GM12878 (cell line): ENCODE measurements around the gene KLHL1. TPM values are rescaled to one million over a fixed set of nuclear protein-coding genes. Genes with fewer than 3 reads are reported as not detected.

ENCODE experiments used
- ATAC-seq: fragments of 200-7000 bp; cut with Tn5 transposase; 3 replicates; pipeline ENCODE4 v1.9.1; 2020; ENCODE audit warnings: mild to moderate bottlenecking, moderate library complexity
- BruUV-seq: library from RNA; stranded (reverse); fragments of 400-500 nt; replicated peaks from 2 replicates; lab custom pipeline; 2021; lab: Mats Ljungman, UMichigan
- CTCF ChIA-PET: fragments of 300-600 bp; sonication (Branson Sonifier 250); formaldehyde crosslinking; extraction: SDS; loops from one replicate; lab custom pipeline; 2021; ENCODE audit warnings: inconsistent platforms; lab: Yijun Ruan, JAX
- POLR2A ChIA-PET: fragments of 350-600 bp; formaldehyde crosslinking; extraction: SDS; loops from one replicate; lab custom pipeline; 2021; ENCODE audit warnings: inconsistent platforms; lab: Charles Lee
- RAD21 ChIA-PET: fragments of 300-600 bp; sonication (Branson Sonifier 250); formaldehyde crosslinking; loops from one replicate; lab custom pipeline; 2023; ENCODE audit warnings: antibody characterized with exemption; ENCODE audit not compliant: unreplicated experiment; lab: Charles Lee
- SMC1A ChIA-PET: fragments of 300-600 bp; sonication (Branson Sonifier 250); formaldehyde crosslinking; loops from one replicate; lab custom pipeline; 2023; ENCODE audit not compliant: unreplicated experiment, uncharacterized antibody; lab: Charles Lee
- DNase-seq: peaks from one replicate; pipeline ENCODE4 v3.0.0-alpha.2; 2011; ENCODE audit warnings: low read depth, low spot score
- FAIRE-seq: peaks from 3 replicates; lab custom pipeline; 2011; peaks lifted over from hg19 to GRCh38; lab: Jason Lieb, UNC
- H2AFZ ChIP-seq: 2 replicates; pipeline ENCODE4 v1.6.0; 2011; ENCODE audit warnings: low read depth, low read length, control low read depth; ENCODE audit not compliant: control insufficient read depth
- H3K27ac ChIP-seq: 2 replicates; pipeline ENCODE4 v1.5.1; 2011; ENCODE audit warnings: control low read depth; ENCODE audit not compliant: control insufficient read depth, insufficient read depth
- H3K27me3 ChIP-seq, 2 experiments: replicated peaks in 1 of 2; 2 replicates each; pipeline versions ENCODE4 v1.6.0 to v1.6.1; 2011; ENCODE audit warnings: low read length in 1 of 2; ENCODE audit not compliant: control insufficient read depth in 2 of 2, insufficient read depth in 2 of 2
- H3K36me3 ChIP-seq, 2 experiments: 2 replicates each; pipeline ENCODE4 v1.5.1; 2011; ENCODE audit warnings: low read length in 1 of 2; ENCODE audit not compliant: control insufficient read depth in 2 of 2, insufficient read depth in 2 of 2
- H3K4me1 ChIP-seq: 2 replicates; pipeline ENCODE4 v1.6.1; 2011; ENCODE audit warnings: mild to moderate bottlenecking, low read length, moderate library complexity, mixed read lengths; ENCODE audit not compliant: control insufficient read depth, insufficient read depth
- H3K4me2 ChIP-seq: 2 replicates; pipeline ENCODE4 v1.6.0; 2011; ENCODE audit warnings: control low read depth; ENCODE audit not compliant: control insufficient read depth, insufficient read depth
- H3K4me3 ChIP-seq: fragments of 200-600 bp; sonication (generic); 2 replicates; pipeline ENCODE4 v1.5.1; 2016
- H3K79me2 ChIP-seq: 2 replicates; pipeline ENCODE4 v1.6.0; 2011; ENCODE audit warnings: low read length; ENCODE audit not compliant: control insufficient read depth, insufficient read depth
- H3K9ac ChIP-seq: 2 replicates; pipeline ENCODE4 v1.8.0; 2011; ENCODE audit warnings: low read length, control low read depth, mixed read lengths; ENCODE audit not compliant: control insufficient read depth, insufficient read depth
- H3K9me3 ChIP-seq: replicated peaks from 3 replicates; pipeline ENCODE4 v1.5.1; 2011; ENCODE audit warnings: mild to moderate bottlenecking, low read length; ENCODE audit not compliant: control insufficient read depth, insufficient read depth
- H4K20me1 ChIP-seq: 2 replicates; pipeline ENCODE4 v1.6.0; 2011; ENCODE audit not compliant: control insufficient read depth, insufficient read depth
- LARP7 ChIP-seq: fragments of 450-650 bp; IDR thresholded peaks from 2 replicates; pipeline ENCODE4 v1.6.1; 2017; ENCODE audit warnings: mild to moderate bottlenecking
- SIN3A ChIP-seq: IDR thresholded peaks from 2 replicates; pipeline ENCODE4 v1.6.1; 2012; ENCODE audit warnings: low read depth, low read length, improper control_type of control experiment
- SPI1 ChIP-seq: IDR thresholded peaks from 2 replicates; pipeline ENCODE4 v1.6.1; 2011; ENCODE audit warnings: low read depth, mild to moderate bottlenecking, low read length, moderate library complexity, borderline replicate concordance; ENCODE audit not compliant: insufficient read depth
- ZNF687 ChIP-seq: fragments of 450-650 bp; IDR thresholded peaks from 2 replicates; pipeline ENCODE4 v1.6.1; 2017; ENCODE audit warnings: mild to moderate bottlenecking, moderate library complexity
- WGBS: methylation state at CpG from one replicate; pipeline ENCODE4 v1.1.6; 2016; ENCODE audit warnings: low lambda C conversion rate; ENCODE audit not compliant: insufficient replicate concordance, insufficient coverage; ENCODE audit errors: missing lambda C conversion rate; 5-methylcytosine and 5-hydroxymethylcytosine counted together
- in situ Hi-C: fragments of 300-500 bp; cut with MboI; formaldehyde crosslinking; loops from 9 replicates; pipeline ENCODE4 v1.14.3; 2018; ENCODE audit warnings: mixed read lengths
- intact Hi-C: fragments of 100-400 bp; cut with micrococcal nuclease; formaldehyde crosslinking; loops from one replicate; pipeline ENCODE4 v1.14.2; 2022; ENCODE audit not compliant: unreplicated experiment
- polyA plus RNA-seq, 11 experiments: library from polyadenylated mRNA; depleted of rRNA in 4 of 11; unstranded in 6 of 11; stranded (reverse) in 5 of 11; fragments of >200 nt; fragmentation: Nextera tagmentation in 4 of 11; fragmentation: Illumina TruSeq in 1 of 11; extraction: Ambion mirVana in 4 of 11; extraction: Trizol in 1 of 11; gene quantifications; 1 replicate in 1 of 11; 2 replicates in 10 of 11; pipeline versions ENCODE4 v1.2.1 to v1.2.3, GENCODE V29; 2011 to 2016; ENCODE audit warnings: inconsistent platforms in 2 of 11, missing spikeins in 2 of 11, low read depth in 1 of 11
- total RNA-seq, 4 experiments: library from RNA; depleted of rRNA in 3 of 4; stranded (reverse); fragments of >200 nt in 3 of 4; fragmentation: Illumina TruSeq in 1 of 4; extraction: Trizol in 1 of 4; gene quantifications; 2 replicates each; pipeline versions ENCODE4 v1.2.1 to v1.2.3, GENCODE V29; 2013 to 2021

The KLHL1 gene
- total and polyA plus RNA-seq, 10 of the 15 experiments (the other 5 are each of a cell fraction or from before 2014, with no cell fraction given) = 0.02 to 0.13 (median 0.05) TPM; not detected in 2

- H3K4me3 ChIP-seq = no peak overlapping the region
- TF ChIP-seq ZNF687 (no peak), LARP7 (no peak), SIN3A (no peak), SPI1 (no peak)
- H3K27me3 ChIP-seq = no peaks in the 10 kb centered on the region
- no peaks in the 10 kb centered on the region for H4K20me1 ChIP-seq
- ChIA-PET POLR2A (no interaction called here), CTCF (interaction anchor here (1.6 to 1.7 kb wide), 2 partner anchors 9 to 292 kb away, joined by 4 read pairs; no protein-coding TSS in a partner anchor), SMC1A (interaction anchor here (1.1 kb wide), 1 partner anchor 31 kb away, joined by 4 read pairs; no protein-coding TSS in a partner anchor), RAD21 (interaction anchor here (0.6 kb wide), 1 partner anchor 263 kb away, joined by 3 read pairs; no protein-coding TSS in a partner anchor)
- no peaks in the 10 kb centered on the region for H3K4me1 ChIP-seq
- BruUV-seq = no TSS peak
- H3K27ac ChIP-seq = no peak overlapping the region
- in situ Hi-C loops (no loop called here), intact Hi-C loops (no loop called here)
- ATAC-seq = no peak
- WGBS = 28% methylated on average over 2 of the region's 2 CpGs
- H2AFZ ChIP-seq = no peak overlapping the region
- no peaks in the 10 kb centered on the region for H3K79me2 ChIP-seq
- no peak overlapping the region for H3K9ac ChIP-seq
- DNase-seq = no peak
- FAIRE-seq = no peak
- H3K36me3 ChIP-seq = no peaks in the 10 kb centered on the region
- H3K9me3 ChIP-seq = no peaks in the 10 kb centered on the region
- H3K4me2 ChIP-seq = no peak overlapping the region
Measured at GRCh38 chr13:69828527-69828926, 279.7 kb downstream of the KLHL1 start.
